HG03025 (cell line): ENCODE data around the gene PCSK4.
"Not testable (repeated sequence)": the region's sequence is repeated elsewhere in the genome, so short reads cannot be mapped to it uniquely, and the experiment has no call there.

Source experiments
- ATAC-seq: cut with Tn5 transposase; IDR thresholded peaks from one replicate; pipeline ENCODE4 v1.9.1; 2021; ENCODE audit warnings: mild to moderate bottlenecking, moderate library complexity; ENCODE audit not compliant: unreplicated experiment, low FRiP score

The PCSK4 gene

DNA sequence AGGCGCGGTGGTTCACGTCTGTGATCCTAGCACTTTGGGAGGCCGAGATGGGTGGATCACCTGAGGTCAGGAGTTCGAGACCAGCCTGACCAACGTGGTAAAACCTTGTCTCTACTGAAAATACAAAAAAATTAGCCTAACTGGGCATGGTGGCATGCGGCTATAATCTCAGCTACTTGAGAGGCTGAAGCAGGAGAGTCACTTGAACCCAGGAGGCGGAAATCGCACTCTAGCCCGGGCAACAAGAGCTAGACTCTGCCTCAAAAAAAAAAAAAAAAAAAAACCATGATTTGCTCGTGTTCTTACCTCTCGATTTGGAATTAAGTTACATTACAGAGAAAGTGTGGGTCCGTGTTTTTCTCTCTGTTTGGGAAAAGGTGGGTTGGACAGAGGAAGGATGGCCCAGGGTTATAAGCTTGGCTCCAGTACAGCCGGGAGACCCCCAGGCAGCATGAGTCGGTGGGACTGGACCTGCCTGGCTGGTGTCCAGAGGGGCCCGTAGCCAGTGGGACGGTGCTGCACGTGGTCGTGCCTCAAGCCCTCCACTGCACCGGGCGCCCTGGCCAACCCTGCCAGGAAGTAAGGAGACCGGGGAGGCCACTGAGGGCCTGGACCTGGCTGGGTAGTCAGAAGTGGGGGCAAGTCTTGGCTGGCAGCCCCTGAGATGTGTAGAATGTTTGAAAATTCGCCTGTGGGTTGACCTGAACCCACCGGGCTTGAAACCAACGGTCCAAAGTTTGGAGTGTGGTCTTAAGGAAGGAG lies 48.3 kb downstream of the PCSK4 start:
- no peak for ATAC-seq

DNA sequence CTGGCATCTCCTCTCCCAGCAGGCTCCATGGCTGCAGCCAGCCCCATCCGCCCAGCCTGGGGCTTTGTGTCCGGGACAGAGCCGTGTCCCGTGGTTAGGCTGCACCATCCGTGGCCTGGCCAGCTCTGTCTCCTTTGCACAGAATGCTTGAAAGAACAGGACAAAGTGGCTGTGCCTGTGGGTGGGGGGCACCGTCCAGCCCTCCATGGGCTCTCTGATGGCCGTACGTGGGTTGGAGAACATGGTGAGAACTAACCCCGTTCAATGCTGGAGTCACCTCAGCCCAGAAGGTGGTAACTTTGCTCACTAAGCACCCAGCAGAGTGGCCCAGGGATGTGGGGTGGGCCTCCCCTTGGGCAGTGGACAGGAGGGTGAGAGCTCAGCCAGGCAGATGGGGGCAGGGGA lies 49.1 kb downstream of the PCSK4 start:
- ATAC-seq: no peak

DNA sequence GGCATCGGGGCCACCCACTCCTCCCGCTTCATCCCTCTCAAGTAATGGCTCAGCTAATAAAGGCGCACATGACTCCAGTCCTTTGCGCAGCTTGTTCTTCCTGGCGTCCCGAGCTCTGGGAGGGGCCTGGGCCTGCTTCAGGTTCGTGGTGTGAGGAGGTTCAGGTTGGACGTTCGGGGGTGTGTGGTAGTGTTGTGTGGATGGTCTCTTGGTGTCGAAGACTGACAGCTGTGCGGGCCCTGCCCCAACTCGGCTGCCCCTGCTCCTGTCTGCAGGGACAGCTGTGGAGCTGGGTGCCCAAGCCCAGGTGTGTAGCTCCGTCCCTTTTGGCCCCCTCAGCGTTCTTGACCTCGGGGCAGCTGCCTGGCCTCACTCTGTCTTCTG lies 49.7 kb downstream of the PCSK4 start:
- ATAC-seq: no peak

DNA sequence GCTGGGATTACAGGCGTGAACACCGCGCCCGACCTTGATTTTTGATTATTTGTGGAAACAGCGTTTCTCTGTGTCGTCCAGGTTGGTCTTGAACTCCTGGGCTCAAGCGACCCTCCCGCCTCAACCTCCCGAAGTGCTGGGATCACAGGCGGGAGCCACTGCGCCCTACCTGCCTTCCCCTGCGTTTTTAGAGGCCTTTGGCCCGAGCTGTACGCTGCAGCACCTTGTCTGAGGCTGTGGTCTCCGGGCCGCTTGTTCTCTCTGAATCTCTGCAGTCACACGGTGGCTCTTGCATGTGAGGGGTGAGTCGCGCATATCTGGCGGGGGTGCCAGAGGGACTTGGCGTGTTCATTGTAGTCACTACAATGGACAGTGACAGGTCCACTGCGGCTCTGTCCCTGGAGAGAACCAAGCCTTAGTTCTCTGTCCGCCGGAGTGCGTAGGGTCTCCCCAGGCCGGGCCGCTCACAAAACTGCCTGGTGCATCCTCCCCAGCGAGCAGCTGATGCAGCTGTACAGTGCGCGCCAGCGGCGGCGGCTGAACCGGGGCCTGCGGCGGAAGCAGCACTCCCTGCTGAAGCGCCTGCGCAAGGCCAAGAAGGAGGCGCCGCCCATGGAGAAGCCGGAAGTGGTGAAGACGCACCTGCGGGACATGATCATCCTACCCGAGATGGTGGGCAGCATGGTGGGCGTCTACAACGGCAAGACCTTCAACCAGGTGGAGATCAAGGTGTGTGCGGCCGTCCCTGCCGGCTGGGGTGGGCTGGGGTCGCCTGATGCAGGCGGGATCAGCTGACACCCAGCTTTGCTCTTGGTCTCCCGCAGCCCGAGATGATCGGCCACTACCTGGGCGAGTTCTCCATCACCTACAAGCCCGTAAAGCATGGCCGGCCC lies 50.4 kb downstream of the PCSK4 start:
- ATAC-seq: not testable (repeated sequence)

DNA sequence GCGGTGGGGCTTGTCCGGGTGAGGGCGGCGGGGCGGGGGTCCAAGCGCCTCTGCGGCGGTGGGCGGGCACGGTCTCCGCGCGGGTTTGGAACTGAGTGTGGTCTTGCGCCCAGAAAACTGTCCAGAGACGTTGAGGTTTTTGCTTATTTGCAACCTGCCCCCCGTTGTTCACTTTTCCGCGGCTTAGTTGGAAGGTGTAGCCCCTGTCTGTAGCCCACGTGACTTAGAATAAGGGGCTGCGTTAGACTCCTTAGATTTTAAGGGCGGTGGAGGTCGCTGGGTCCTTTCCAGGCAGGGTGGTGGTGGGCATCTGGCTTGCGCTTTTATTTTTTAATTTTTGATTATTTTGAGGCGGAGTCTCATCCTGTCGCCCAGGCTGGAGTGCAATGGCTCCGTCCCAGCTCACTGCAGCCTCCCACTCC lies 51.2 kb downstream of the PCSK4 start:
- ATAC-seq: no peak

DNA sequence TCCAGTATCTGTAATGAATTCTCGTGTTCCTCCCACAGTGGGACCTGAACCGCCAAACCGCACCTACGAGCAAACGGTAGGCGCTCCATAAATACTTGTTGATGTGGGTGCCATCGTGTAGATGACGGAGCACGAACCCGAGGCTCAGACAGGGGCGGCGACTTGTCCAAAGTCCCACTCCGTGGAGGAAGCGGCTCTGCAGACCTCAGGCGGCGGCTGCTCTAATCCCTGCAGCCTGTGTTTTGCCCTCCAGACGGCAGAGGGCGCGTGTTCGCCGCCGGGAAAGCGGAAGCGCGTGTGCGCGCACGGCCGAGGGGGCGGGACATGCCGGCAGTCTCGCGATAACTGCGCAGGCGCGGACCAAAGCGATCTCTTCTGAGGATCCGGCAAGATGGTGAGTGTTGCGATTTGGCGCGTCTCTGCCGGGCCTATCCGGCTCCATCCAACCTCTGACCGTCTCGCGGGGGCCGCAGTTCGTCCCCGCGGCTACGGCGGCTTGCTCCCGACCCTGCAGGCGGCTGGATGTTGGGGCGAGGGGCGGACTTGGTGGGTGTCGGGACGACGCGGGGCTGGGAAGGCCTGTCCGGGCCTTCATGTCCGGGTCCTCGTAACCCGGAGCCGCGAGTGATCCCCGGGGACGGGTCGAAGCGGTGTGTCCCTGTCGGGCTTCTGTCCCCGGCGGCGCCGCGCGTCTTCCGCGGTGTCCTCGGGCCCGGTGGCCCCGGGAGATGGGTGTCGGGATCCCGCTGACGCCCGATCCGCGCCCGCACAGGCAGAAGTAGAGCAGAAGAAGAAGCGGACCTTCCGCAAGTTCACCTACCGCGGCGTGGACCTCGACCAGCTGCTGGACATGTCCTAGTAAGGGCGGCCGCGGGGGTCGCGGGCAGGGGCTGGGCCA lies 51.9 kb downstream of the PCSK4 start, which contains the start of gene RPS15:
Gene RPS15, plus strand, starts transcription at position 362 of the 898 bp plus-strand sequence. Its CDS starts 30 bp downstream, at position 392.
- peak; percentile 53 for ATAC-seq

DNA sequence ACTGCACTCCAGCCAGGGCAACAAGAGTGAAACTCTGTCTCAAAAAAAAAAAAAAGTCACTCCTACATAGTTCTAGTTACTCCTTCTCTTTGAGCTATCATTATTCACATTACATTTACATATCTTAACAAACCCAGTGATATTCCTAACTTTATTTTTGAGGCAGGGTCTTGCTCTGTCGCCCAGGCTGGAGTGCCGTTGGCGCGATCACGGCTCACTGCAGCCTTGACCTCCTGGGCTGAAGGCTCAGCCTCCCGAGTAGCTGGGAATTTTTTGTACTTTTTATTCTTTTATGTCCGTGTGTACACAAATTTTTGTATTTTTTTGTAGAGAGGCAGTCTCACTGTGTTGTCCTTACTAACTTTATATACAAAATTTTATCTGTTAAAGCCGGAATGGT lies 52.5 kb downstream of the PCSK4 start:
- no peak for ATAC-seq

DNA sequence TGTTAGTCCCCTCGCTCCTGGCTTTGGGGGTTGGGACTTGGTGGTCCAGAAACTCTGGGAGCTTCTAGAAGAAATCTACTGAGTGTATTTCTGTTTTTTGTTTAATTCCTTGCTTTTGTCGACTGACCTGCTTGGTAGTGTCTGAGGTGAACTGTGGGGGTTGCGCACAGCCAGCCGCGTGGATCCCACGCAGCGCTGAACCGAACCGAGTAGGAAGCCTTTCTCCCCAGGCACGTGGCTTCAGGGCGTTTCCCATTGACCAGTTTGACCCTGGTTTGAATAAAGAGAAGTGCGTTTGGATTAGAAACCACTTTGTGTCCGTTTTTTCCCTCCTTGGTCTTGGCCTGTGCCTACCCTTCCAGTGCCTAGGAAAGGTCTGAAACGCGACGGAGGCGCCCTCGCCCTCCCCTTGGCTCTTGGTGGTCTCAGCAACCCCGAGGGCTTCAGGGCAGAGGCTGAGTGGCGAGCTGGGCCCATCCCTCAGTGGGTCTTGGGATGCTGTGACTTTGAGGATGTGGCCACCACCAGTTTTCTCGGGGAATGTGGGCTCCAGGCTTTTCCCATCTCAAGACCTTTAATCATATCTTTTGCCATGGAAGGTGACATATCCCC lies 54.7 kb downstream of the PCSK4 start:
- no peak for ATAC-seq

DNA sequence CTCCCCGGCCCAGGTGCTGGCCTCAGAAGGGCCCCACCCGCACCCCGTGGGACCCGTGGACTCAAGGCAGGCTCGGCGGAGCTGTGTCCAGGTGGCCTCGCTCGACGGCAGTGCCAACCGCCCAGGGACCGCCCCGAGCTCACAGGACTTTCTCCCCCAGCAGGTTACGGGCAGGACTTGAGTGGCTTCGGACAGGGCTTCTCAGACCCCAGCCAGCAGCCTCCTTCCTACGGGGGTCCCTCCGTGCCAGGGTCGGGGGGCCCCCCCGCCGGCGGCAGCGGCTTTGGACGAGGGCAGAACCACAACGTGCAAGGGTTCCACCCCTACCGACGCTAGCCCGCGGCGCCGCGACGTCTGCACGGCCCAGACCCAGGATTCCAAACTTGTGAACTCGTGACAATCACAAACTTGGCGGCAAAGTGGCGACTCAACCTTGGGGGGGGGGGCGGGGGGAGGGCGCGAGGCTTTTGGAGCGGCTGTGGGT lies 55.5 kb downstream of the PCSK4 start:
- no peak for ATAC-seq

DNA sequence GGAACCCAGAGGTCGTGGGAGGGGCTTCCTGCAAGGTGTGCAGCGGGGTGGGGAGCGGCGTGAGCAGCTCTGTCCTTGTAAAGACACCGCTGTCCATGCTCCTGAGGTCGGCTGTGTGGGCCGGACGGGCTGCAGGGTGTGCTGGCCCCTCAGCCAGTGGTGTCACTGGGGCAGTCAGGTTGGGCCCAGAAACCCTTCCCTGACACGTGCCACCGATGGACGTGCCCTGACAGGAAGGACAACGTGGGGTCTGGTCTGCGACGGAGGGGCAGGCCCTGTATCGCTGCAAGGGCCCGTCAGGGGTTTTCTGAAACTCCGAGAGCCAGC lies 56.1 kb downstream of the PCSK4 start:
- ATAC-seq: no peak

DNA sequence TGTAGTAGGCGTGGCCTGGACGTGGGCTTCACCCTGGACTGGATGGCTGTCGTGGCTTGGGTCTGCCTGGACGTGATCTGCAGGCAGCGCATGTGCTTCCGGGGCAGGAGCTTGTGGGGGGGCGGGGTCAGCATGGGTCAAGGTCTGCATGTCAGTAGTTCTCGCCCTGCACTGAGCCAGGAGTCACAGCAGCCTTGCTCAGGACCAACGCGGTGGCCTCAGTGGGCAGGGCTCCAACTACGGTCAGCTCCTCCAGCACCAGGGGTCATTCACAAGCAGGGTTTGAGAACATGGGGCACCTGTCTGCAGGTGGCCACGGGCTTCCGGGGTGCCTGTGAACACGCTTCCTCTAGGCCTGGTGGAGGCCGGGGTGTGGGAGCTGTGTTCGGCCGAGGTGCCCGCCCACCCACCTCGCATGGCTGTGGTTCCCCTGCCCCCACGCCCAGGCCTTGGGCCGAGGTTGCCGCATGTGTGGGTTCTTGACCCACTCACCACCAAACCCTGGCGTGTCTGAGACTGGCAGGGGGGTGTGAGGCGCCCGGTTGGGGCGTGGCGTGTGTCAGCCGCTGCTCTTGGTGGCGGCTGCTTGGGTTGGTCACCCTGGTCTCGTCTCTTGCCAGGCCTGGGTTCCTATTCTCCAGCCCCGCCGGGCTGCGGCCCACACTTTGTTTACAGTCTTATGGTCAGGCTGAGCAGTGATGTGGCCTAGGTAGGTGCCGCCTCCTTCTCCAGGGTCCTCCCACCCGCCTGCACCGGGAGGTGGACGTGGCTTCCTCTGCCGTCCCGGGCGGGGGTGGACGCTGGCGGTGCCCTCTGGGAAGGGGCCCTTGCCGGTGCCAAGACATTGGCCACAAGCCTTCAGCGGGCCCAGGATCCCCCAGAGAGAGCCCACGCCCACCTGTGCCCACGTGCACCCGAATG lies 56.8 kb downstream of the PCSK4 start:
- no peak for ATAC-seq

DNA sequence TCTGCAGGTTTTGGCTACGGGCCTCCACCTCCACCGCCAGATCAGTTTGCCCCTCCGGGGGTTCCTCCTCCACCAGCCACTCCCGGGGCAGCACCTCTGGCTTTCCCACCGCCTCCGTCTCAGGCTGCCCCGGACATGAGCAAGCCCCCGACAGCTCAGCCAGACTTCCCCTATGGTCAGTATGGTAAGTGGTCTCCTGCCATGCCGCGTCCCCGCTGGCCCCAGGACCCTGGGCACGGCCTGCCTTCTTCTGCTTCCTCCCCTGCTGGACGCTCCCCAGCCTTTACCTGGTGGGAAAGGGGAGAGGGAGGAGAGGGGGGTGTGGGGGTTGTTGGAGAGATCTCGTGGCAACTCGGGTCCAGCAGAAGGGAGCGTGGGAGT lies 57.7 kb downstream of the PCSK4 start:
- ATAC-seq: no peak

DNA sequence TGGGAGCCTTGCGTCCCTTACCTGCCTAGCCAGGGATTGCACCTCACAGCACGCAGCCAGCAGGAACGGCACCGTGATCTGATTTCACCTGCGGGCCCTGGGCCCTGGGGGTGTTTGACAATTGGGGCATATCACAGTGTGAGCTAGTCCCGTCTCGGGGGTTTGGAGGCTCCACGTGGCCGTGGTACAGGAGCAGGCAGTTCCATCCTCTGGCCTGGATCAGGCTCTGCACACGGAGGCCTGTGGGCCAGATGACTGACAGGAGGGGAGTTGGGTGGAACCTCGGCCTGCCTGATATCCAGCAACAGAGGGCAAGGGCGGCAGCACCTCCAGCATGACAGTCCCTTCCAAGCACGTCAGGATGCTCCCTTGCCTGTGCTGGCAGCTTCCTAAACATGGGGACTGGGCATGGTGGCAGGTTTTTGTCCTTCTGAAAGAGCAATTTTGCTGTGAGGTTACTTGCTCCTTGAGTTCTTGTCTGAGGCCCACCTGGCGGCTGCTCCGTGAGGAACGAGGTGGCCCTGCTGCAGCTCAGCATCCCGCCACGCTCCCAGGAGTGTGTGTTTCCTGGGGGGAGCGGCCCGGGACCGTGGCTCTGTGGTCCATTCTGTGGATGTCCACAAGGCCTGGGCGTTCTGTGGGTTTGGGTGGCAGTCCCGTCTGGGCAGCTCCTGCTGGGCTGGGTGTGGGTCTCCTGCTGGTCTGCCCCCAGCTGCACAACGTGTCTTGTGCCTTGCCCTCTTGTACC lies 58.2 kb downstream of the PCSK4 start:
- no peak for ATAC-seq
